ELR (cell line): ENCODE measurements around the gene OR11H6.

Source experiments
- DNase-seq: peaks from one replicate; pipeline ENCODE4 v3.0.0-alpha.2; 2015; ENCODE audit warnings: low read depth

OR11H6 gene

GRCh38 chr14:20264361-20264760, 40.9 kb downstream of the OR11H6 start:
- peak; percentile 71 for DNase-seq

GRCh38 chr14:20274062-20274461, 50.6 kb downstream of the OR11H6 start:
- no peak for DNase-seq
